K562 (cell line): ENCODE results near the gene ANO6. TPM values are rescaled to one million over a fixed set of nuclear protein-coding genes. Genes with fewer than 3 reads are reported as not detected.

Source experiments
- REST ChIP-seq, 2 experiments: fragments of 450-650 bp; formaldehyde crosslinking in 1 of 2; IDR thresholded peaks; 2 replicates each; pipeline versions ENCODE4 v1.4.0 to v1.6.1; 2014 to 2020; ENCODE audit warnings: mild to moderate bottlenecking in 2 of 2, borderline replicate concordance in 1 of 2, low read depth in 1 of 2
- polyA plus RNA-seq, 8 experiments: library from polyadenylated mRNA; depleted of rRNA in 4 of 8; stranded (reverse) in 5 of 8; unstranded in 3 of 8; fragments of >200 nt; fragmentation: Nextera tagmentation in 2 of 8; fragmentation: Illumina TruSeq in 1 of 8; extraction: Ambion mirVana in 2 of 8; extraction: Trizol in 1 of 8; gene quantifications; 2 replicates each; pipeline versions ENCODE4 v1.2.1 to v1.2.3, GENCODE V29; 2011 to 2014; ENCODE audit warnings: inconsistent platforms in 1 of 8, missing spikeins in 1 of 8
- total RNA-seq, 7 experiments: library from RNA; depleted of rRNA in 6 of 7; stranded (reverse); fragments of >200 nt in 6 of 7; fragmentation: Illumina TruSeq in 2 of 7; extraction: Trizol in 2 of 7; gene quantifications; 2 replicates each; pipeline versions ENCODE4 v1.2.1 to v1.2.3, GENCODE V29; 2011 to 2021; ENCODE audit warnings: low replicate concordance in 1 of 7

ANO6 gene
- total and polyA plus RNA-seq, 9 of the 15 experiments (the other 6 are each of a cell fraction or from before 2014, with no cell fraction given), result 3.5 to 24.7 (median 20.3) TPM

- TF ChIP-seq REST (IDR thresholded peaks at IDR 0.05; ENCODE audit: borderline replicate concordance) (0 out of 2 replicates have a peak, but pooled peaks have one; percentile 8), REST (CRISPR knock-in tag; IDR thresholded peaks at IDR 0.05; ENCODE audit: low read depth) (no peak)
Measured at GRCh38 chr12:45214749-45215418, 1.0 kb upstream of the ANO6 start (continued).
